ENCODE results near the gene ABAT.

Gene ABAT

DNA sequence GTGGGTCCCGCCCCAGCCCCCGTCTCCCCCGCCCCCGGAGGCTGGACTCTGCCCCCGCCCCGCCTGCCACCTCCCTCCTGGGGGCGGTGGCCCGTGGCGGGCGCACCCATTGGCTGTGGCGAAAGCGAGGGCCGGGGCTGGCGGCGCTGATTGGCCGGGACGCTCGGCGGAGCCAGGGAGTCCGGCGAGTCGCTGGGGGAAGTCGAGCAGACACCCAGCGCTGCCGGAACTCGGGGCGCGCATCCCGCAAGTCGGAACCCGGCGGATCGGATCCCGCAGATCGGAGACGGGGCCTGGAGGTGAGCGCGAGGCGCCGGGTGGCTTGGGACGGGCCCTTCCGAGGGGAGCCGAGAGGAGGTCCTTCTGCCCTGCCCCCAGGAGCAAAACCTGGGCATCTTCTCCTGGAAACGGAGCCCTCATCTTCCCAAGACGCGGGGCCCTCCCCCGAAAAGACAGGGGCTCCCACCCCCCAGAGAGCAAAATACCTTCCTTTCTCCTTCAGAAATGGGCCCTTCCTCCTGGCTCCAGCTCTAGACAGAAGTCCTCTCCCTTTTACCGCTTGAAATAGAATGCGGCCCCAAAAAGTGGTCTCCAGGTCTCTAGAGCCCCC lies at the start of gene ABAT:
Gene ABAT, plus strand, starts transcription at position 205 of the 610 bp plus-strand sequence. CDS start 61,123 bp downstream, outside the sequence.
- Histone ChIP-seq H3K9ac (ENCODE audit: low read depth, low read length) (peak within 1 kb of the TSS; percentile 69), H3K9me3 (ENCODE audit: control insufficient read depth, insufficient read depth, low read length) (no peaks in the 10 kb centered on the region), H3K36me3 (ENCODE audit: insufficient read depth, low read length) (no peaks in the 10 kb centered on the region), H3K4me1 (ENCODE audit: insufficient read depth, low read length) (peaks cover 3% of the 10 kb centered on the region; the same call in 1 of the 2 replicates)

DNA sequence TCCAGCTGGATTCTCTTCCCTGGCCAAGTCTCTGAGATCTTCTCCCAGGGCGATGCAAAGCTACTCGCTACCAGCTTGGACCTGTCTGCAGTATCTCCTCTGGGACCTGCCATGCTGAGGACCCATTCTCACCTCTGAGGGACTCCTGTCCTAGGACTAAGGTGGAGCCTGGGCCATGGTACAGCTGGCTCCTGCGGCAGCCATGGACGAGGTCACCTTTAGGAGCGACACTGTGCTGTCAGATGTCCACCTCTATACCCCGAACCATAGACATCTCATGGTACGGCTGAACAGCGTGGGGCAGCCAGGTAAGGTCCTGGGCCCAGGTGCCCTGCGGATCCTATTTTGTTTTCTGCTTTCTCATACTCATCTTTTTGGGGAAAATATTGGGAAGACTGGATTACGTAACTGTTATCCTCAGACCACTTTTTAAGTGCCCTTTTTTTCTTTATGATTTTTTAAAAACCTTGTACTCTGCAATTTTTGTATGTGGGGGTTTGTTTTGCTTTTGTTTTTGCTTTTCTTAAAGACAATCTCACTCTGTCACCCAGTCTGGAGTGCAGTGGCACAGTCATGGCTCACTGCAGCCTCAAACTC lies 48.8 kb upstream of the ABAT start:
- Histone ChIP-seq H3K36me3 (ENCODE audit: insufficient read depth, low read length) (peaks cover 41% of the 10 kb centered on the region), H3K9me3 (ENCODE audit: control insufficient read depth, insufficient read depth, low read length) (no peaks in the 10 kb centered on the region), H3K4me1 (ENCODE audit: insufficient read depth, low read length) (no peaks in the 10 kb centered on the region), H3K9ac (ENCODE audit: low read depth, low read length) (no peak overlapping the region)

- Histone ChIP-seq H3K9ac (ENCODE audit: low read depth, low read length) (no peak overlapping the region), H3K36me3 (ENCODE audit: insufficient read depth, low read length) (peaks cover 45% of the 10 kb centered on the region), H3K4me1 (ENCODE audit: insufficient read depth, low read length) (no peaks in the 10 kb centered on the region), H3K9me3 (ENCODE audit: control insufficient read depth, insufficient read depth, low read length) (no peaks in the 10 kb centered on the region)
Observed at GRCh38 chr16:8626946-8627345, 47.5 kb upstream of the ABAT start.

- Histone ChIP-seq H3K4me1 (ENCODE audit: insufficient read depth, low read length) (no peaks in the 10 kb centered on the region), H3K9ac (ENCODE audit: low read depth, low read length) (no peak overlapping the region), H3K9me3 (ENCODE audit: control insufficient read depth, insufficient read depth, low read length) (no peaks in the 10 kb centered on the region), H3K36me3 (ENCODE audit: insufficient read depth, low read length) (peaks cover 46% of the 10 kb centered on the region)
Observed at GRCh38 chr16:8627456-8627855, 47.0 kb upstream of the ABAT start.

DNA sequence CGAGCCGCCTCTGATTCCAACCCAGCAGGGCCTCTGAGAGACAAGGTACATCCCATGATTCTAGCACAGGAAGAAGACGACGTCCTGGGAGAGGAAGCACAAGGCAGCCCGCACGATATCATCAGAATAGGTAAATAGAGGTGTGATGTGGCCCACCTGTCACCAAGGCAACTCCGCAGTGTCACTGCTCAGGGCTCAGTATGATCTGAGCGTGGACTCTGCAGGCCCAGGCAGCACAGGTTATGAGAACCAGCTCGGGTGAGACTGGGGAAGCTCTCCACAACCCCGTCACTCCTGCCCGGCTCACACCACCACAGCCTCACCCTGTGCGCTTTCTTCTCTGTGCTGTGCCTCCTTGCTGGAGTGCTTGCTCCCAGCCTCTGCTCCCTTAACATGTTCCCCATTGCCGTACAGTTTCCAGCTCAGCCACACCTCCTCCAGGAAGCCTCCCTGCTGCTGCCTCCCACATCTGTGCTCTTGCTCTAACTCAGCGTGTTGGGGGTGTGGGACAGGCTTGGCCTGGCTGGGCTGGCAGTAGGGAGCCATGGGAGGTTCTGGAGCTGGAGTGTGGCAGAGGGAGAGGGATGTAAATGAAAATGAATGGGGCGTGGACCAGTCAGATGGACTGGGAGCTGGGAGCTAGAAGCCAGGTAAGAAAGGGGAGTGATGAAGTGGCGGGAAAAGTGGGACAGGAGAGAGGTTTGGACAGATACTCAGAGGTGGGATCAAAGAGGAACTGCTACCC lies 45.3 kb upstream of the ABAT start:
- Histone ChIP-seq H3K36me3 (ENCODE audit: insufficient read depth, low read length) (peaks cover 44% of the 10 kb centered on the region), H3K9ac (ENCODE audit: low read depth, low read length) (no peak overlapping the region), H3K4me1 (ENCODE audit: insufficient read depth, low read length) (no peaks in the 10 kb centered on the region), H3K9me3 (ENCODE audit: control insufficient read depth, insufficient read depth, low read length) (no peaks in the 10 kb centered on the region)

- H3K36me3 ChIP-seq (ENCODE audit: insufficient read depth, low read length) = peaks cover 44% of the 10 kb centered on the region
- H3K9me3 ChIP-seq (ENCODE audit: control insufficient read depth, insufficient read depth, low read length) = no peaks in the 10 kb centered on the region
- no peaks in the 10 kb centered on the region for H3K4me1 ChIP-seq (ENCODE audit: insufficient read depth, low read length)
- H3K9ac ChIP-seq (ENCODE audit: low read depth, low read length) = no peak overlapping the region
Observed at GRCh38 chr16:8630255-8630953, 44.0 kb upstream of the ABAT start.

- Histone ChIP-seq H3K4me1 (ENCODE audit: insufficient read depth, low read length) (no peaks in the 10 kb centered on the region), H3K36me3 (ENCODE audit: insufficient read depth, low read length) (peaks cover 39% of the 10 kb centered on the region), H3K9ac (ENCODE audit: low read depth, low read length) (no peak overlapping the region), H3K9me3 (ENCODE audit: control insufficient read depth, insufficient read depth, low read length) (no peaks in the 10 kb centered on the region)
Observed at GRCh38 chr16:8631373-8631772, 43.0 kb upstream of the ABAT start.

DNA sequence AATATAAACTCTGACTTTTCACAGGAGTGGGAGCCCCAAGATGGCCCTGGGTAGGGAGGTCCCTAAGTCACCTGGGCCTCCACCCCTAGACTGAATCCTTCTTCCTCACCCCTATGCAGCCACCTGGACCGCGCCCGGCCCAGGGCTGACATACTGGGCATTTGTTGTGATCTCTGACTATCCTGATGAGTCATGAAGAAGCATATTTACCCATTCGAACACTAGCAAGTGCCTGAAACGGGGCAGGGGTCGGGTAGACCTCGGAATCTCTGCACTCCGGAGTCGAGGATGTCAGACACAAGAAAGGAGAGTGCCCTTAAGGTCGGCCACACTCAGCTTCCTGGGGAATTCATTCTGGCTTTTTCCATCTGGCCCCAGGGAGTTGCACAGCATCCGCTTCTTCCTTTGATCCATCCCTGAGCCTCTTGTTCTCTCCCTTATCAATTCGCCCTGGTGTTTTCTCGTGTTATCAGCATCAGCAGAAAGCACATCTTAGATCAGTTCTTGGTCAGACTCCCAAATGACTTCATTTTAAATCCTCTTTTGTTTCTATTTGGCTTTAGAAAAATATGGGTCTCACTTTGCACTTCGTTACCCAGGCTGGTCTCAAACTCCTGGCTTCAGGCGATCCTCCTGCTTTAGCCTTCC lies 42.5 kb upstream of the ABAT start:
- no peak overlapping the region for H3K9ac ChIP-seq (ENCODE audit: low read depth, low read length)
- H3K9me3 ChIP-seq (ENCODE audit: control insufficient read depth, insufficient read depth, low read length) = no peaks in the 10 kb centered on the region
- H3K4me1 ChIP-seq (ENCODE audit: insufficient read depth, low read length) = no peaks in the 10 kb centered on the region
- H3K36me3 ChIP-seq (ENCODE audit: insufficient read depth, low read length) = peaks cover 41% of the 10 kb centered on the region

- no peak overlapping the region for H3K9ac ChIP-seq (ENCODE audit: low read depth, low read length)
- H3K36me3 ChIP-seq (ENCODE audit: insufficient read depth, low read length) = peaks cover 43% of the 10 kb centered on the region
- no peaks in the 10 kb centered on the region for H3K9me3 ChIP-seq (ENCODE audit: control insufficient read depth, insufficient read depth, low read length)
- H3K4me1 ChIP-seq (ENCODE audit: insufficient read depth, low read length) = no peaks in the 10 kb centered on the region
Observed at GRCh38 chr16:8632675-8633182, 41.7 kb upstream of the ABAT start.

DNA sequence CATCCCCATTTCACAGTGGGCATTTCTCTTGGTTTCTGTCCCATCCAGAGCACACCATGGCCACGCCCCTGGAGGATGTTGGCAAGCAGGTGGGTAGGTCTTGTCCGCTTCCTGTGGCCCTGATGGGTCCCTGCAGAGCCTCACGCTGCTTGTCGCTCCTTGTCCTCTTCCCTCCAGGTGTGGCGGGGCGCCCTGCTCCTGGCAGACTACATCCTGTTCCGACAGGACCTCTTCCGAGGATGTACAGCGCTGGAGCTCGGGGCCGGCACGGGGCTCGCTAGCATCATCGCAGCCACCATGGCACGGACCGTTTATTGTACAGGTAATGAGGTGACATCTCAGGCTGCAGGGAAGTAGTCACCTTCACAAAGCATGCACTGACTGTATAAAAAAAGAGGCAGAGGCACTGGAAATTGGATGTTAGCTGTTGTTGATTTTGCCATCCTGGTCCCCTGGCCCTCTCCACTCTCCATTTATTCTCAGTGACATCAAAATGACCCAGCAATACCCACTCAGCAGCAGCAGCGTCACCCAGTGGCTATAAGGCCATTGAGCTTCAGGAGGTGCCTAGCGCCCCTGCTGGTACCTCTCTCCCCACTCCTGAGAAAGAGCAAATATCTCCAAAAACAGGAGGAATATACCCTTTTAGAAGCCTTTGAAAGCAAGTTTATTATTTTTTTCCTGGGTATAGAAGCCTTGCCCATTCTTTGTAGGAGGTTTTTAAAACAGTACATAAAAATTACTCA lies 39.3 kb upstream of the ABAT start:
- H3K4me1 ChIP-seq (ENCODE audit: insufficient read depth, low read length) = no peaks in the 10 kb centered on the region
- H3K36me3 ChIP-seq (ENCODE audit: insufficient read depth, low read length) = peaks cover 27% of the 10 kb centered on the region
- H3K9me3 ChIP-seq (ENCODE audit: control insufficient read depth, insufficient read depth, low read length) = no peaks in the 10 kb centered on the region
- no peak overlapping the region for H3K9ac ChIP-seq (ENCODE audit: low read depth, low read length)

GRCh38 chr16:8639694-8640093 lies 34.7 kb upstream of the ABAT start:
- H3K4me1 ChIP-seq (ENCODE audit: insufficient read depth, low read length) = no peaks in the 10 kb centered on the region
- H3K36me3 ChIP-seq (ENCODE audit: insufficient read depth, low read length) = peaks cover 34% of the 10 kb centered on the region
- H3K9ac ChIP-seq (ENCODE audit: low read depth, low read length) = no peak overlapping the region
- H3K9me3 ChIP-seq (ENCODE audit: control insufficient read depth, insufficient read depth, low read length) = no peaks in the 10 kb centered on the region

DNA sequence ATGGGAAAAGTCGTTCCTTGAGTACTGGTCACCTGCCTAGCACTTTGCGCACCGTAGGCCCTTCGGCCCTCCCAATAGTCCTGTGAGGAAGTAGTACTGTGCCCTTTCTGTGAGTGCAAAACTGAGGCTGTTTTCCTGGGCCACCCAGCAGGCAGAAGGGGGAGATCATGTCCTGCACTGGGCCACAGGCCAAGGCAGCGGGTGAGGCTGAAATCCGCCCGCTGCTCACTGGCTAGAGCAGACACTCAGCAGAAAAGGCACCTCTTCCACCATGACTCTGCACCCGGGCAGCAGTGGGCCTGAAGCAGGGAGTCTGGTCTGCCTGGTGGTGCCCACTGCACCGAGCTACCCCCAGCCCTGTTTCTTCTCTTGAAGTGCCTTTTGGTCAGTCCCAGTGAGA lies 32.7 kb upstream of the ABAT start:
- H3K4me1 ChIP-seq (ENCODE audit: insufficient read depth, low read length) = no peaks in the 10 kb centered on the region
- peaks cover 39% of the 10 kb centered on the region for H3K36me3 ChIP-seq (ENCODE audit: insufficient read depth, low read length)
- no peak overlapping the region for H3K9ac ChIP-seq (ENCODE audit: low read depth, low read length)
- no peaks in the 10 kb centered on the region for H3K9me3 ChIP-seq (ENCODE audit: control insufficient read depth, insufficient read depth, low read length)

DNA sequence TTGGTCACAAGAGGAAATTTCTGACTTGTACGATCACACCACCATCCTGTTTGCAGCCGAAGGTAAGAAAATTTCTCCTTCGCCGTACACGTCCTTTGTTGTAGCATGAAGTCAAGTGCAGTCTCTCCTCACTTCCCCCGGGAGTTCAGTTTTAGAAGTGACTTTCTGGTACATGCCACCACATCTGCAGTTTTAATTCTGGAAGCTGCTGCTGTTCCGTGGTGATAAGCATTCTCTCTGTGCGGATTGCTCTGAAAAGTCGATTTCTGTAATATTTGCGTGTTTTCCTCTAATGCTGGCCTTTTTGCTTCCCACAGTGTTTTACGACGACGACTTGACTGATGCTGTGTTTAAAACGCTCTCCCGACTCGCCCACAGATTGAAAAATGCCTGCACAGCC lies 32.3 kb upstream of the ABAT start:
- H3K36me3 ChIP-seq (ENCODE audit: insufficient read depth, low read length) = peaks cover 34% of the 10 kb centered on the region
- no peaks in the 10 kb centered on the region for H3K9me3 ChIP-seq (ENCODE audit: control insufficient read depth, insufficient read depth, low read length)
- no peak overlapping the region for H3K9ac ChIP-seq (ENCODE audit: low read depth, low read length)
- H3K4me1 ChIP-seq (ENCODE audit: insufficient read depth, low read length) = no peaks in the 10 kb centered on the region

Measured in ES-I3 (cell line).